C4-2B (cell line): ENCODE measurements around the gene SH3RF3.
"Not testable (repeated sequence)": the region's sequence is repeated elsewhere in the genome, so short reads cannot be mapped to it uniquely, and the experiment has no call there.

Experiments used
- H3K27ac ChIP-seq: fragments of 450-650 bp; 2 replicates; pipeline ENCODE4 v1.5.1; 2017
- ZFX ChIP-seq: fragments of 450-650 bp; IDR thresholded peaks from 2 replicates; pipeline ENCODE4 v1.6.1; 2017
- TF ChIP-seq, protein P1 (sequence below): fragments of 450-650 bp; conservative IDR thresholded peaks from 2 replicates; pipeline ENCODE4 v1.5.1; 2017; ENCODE audit warnings: mild to moderate bottlenecking

Gene SH3RF3

DNA sequence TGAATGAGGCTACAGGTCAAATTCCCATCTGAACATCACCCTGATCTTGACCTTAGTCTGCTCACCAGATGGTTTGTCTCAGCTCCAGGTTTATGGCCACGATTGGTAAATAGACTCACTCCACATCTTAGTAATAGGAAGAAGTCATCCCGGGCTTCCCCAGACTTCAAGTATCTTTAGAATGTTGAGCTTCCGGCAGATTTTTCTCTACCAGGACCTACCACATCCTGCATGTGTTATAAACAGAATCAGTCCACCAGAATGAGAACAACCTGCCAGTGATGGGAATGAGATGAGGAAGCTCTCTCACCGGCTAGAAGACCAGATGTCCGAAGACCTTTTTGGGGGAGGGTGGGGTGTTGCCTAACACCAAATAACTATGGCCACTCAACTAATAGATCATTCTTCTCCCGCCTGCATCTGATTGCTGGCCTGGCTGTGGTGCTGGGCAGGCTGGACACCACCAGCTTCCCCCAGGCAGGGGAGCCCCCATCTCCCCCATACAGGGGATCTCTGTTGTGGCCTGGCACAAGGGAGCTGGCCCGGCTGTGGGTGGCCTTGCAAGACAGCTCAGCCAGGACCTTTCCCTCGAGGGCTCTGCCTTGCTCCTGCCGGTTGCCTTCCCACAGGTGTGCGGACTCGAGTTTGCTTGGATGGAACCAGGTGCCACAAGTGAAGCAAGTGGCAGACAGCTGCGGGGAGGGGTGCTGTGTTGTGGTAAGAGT is 88.5 kb downstream of the SH3RF3 start:
- no peak overlapping the region for H3K27ac ChIP-seq
- TF ChIP-seq, protein P1, sequence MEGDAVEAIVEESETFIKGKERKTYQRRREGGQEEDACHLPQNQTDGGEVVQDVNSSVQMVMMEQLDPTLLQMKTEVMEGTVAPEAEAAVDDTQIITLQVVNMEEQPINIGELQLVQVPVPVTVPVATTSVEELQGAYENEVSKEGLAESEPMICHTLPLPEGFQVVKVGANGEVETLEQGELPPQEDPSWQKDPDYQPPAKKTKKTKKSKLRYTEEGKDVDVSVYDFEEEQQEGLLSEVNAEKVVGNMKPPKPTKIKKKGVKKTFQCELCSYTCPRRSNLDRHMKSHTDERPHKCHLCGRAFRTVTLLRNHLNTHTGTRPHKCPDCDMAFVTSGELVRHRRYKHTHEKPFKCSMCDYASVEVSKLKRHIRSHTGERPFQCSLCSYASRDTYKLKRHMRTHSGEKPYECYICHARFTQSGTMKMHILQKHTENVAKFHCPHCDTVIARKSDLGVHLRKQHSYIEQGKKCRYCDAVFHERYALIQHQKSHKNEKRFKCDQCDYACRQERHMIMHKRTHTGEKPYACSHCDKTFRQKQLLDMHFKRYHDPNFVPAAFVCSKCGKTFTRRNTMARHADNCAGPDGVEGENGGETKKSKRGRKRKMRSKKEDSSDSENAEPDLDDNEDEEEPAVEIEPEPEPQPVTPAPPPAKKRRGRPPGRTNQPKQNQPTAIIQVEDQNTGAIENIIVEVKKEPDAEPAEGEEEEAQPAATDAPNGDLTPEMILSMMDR = no peak
- no peak for TF ChIP-seq ZFX

DNA sequence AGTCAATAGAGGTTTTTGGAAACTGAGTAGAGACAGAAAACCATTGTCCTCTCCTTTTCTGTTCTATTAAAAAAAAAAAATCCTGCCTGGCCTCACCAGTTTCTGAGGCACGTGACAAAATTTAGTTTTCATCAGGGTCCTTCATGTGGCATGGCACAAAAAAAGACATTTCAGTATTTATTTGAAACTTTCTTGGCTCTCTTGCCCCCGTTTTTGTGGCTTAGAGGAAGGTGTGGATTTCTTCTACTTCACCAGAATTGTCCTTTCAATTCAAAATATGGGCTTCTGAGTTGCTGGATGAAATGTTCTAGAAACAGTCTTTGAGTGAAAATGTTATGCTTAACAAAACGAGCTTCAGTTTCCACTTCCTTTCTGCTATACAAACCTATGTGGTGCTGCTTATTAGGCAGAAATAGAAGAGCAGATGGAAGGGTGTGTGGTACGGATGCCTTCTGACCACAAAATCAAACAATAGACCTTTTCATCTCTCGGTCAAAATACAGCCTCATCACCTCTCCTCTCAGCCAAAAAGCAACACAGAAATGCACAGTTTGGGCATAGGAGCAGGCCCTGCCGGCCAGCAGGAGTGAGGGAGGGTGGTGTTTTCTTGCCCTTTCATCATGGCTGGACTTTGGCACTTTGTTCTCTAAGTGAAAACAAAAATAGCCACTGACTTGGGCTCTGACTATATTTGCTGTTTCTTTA is 89.2 kb downstream of the SH3RF3 start:
- H3K27ac ChIP-seq = no peak overlapping the region

DNA sequence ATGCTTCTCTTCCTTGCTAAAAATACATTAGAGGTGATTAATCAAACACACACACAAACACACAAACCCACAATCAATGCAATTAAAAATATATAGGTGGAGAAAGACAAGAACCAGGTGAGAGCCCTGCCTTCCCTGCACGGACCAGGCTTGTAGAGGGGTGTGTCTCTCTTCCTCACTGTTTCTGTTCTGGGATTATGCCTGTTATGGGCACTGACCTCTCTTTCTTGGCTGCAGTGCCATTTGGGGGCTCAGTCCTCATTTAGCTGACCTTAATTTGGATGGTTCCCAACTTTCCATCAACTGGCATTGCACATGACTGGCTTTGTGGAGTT is 89.8 kb downstream of the SH3RF3 start:
- TF ChIP-seq, protein P1 = no peak
- TF ChIP-seq ZFX = no peak
- H3K27ac ChIP-seq = no peak overlapping the region

More for the DNA sequence above, 89.2 kb downstream of the SH3RF3 start:
- no peak for TF ChIP-seq ZFX
- TF ChIP-seq, protein P1 = no peak

DNA sequence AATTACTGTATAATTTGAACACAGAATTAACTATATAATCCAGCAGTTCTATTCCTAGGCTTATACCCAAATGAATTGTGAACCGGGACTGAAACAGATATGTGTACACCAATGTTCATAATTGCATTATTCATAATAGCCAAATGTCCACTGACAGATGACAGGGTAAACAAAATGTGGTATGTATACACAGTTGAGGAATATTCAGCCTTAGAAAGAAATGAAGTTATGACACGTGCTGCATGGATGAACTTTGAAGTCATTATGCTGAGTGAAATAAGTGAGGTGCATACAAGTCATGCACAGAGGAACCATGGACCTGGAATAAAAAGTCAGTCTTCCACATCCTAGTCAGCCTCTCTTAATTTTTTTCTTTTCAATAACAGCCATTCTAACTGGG is 91.9 kb downstream of the SH3RF3 start:
- H3K27ac ChIP-seq = no peak overlapping the region
- no peak for TF ChIP-seq ZFX
- TF ChIP-seq, protein P1 = no peak

DNA sequence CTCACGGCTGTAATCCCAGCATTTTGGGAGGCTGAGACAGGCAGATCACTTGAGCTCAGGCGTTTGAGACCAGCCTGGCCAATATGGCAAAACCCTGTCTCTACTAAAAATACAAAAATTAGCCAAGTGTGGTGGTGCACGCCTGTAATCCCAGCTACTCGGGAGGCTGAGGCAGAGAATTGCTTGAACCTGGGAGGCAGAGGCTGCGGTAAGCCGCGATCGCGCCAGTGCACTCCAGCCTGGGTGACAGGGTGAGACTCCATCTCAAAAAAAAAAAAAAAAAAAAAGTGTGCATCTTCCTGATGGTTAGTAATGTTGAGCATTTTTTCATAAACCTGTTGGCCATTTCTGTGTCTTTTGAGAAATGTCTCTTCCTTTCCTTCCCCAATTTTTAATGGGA is 92.3 kb downstream of the SH3RF3 start:
- not testable (repeated sequence) for H3K27ac ChIP-seq

DNA sequence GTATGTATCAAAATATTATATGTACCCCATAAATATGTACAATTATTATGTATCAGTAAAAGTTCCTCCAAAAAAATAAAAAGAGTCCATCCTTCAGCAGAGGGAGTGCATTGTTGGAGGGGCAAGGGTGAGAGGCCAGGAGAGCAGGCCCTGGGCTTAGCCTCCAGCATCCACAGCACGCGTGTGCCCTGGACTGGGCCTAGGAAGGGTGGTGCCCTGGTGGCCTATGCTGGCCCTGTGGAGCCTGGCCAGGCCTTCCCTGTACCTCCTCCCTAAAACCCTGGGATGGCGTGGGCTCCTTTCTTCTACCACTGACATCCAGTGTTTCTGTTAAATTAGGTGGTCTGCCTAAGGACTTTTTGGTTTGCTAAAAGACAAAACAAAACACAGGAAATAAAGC is 93.4 kb downstream of the SH3RF3 start:
- no peak for TF ChIP-seq ZFX
- TF ChIP-seq, protein P1 = no peak
- H3K27ac ChIP-seq = no peak overlapping the region

DNA sequence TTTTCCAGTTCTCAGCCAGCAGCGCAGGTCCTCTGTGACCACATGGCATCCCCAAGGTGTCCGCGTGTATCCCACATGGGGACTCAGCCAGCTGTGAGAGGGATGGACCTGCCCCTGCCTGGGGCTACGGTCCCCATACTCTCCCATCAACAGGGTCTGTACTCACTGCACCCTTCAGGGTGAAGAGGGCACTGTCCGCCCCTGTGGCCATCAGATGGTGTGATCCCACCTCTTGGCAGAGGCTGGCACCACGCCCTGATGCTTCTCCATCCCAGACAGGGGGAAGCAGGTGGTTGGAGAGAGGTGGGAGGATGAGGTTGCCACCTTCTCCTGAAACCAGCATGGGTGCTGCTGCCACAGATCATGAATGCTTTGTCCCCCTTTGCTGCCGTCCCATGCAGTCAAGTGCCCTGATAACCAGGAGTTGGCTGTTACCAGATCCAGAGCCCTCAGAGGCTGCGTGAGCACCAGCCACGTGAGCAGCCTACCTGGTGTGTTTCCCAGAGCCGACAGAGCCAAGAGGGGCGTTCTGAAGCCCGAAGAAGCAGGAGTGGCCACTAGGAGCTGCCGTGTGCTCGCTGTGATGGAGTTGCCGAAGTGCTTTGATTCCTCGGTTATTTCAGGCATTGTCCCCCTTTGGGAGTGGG is 93.9 kb downstream of the SH3RF3 start:
- no peak for TF ChIP-seq ZFX
- H3K27ac ChIP-seq = no peak overlapping the region

DNA sequence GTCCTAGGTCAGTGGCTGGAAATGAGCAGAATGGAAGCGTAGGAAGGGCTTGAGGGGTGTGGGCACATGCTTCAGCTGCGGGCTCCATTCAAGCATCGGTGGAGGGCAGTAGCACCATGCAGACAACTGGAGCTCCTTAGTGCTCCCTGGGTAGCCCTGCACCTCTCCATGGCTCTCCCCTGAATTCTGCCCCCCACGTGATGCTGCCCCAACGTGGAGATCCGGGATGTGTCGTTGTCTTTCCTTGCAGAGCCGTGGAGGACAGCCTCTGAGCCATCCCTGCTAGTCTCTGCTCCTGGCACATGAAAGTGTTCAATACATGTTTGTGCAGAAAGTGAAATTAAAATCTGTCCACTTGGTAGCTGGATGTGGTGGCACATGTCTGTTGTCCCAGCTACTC is 94.5 kb downstream of the SH3RF3 start:
- H3K27ac ChIP-seq = no peak overlapping the region
- TF ChIP-seq, protein P1 = no peak
- TF ChIP-seq ZFX = no peak

DNA sequence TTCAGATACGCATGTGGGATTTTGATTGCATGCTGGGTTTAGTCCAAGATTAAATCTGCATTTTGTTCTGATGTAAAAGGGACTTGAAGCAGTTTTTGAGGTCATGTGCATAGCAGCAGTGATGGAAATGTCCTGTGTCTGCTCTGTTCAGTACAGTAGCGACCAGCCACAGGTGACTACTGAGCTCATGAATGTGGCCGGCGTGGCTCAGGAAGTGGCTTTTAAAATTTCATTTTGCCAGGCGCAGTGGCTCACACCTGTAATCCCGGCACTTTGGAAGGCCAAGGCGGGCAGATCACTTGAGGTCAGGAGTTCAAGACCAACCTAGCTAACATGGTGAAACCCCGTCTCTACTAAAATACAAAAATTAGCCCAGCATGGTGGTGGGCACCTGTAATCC is 95.3 kb downstream of the SH3RF3 start:
- not testable (repeated sequence) for H3K27ac ChIP-seq
